ENCODE results near the gene FBXO31. TPM values are rescaled to one million over a fixed set of nuclear protein-coding genes. Genes with fewer than 3 reads are reported as not detected.

FBXO31 gene
- total and polyA plus RNA-seq, 2 of the 13 experiments (the other 11 are each of a cell fraction or from before 2014, with no cell fraction given), result 92.4 to 101 TPM

- TF ChIP-seq RERE (CRISPR knock-in tag; IDR thresholded peaks at IDR 0.05; ENCODE audit: low read depth) (no peak), PITX1 (CRISPR knock-in tag; IDR thresholded peaks at IDR 0.05) (no peak), TFDP1 (CRISPR knock-in tag; IDR thresholded peaks at IDR 0.05; ENCODE audit: borderline replicate concordance) (no peak), ZBTB4 (CRISPR knock-in tag; IDR thresholded peaks at IDR 0.05; ENCODE audit: borderline replicate concordance) (peak; percentile 47; the same call in 1 of the 2 replicates), ATM (IDR thresholded peaks at IDR 0.05; ENCODE audit: borderline replicate concordance) (no peak), TARDBP (CRISPR knock-in tag; IDR thresholded peaks at IDR 0.05) (no peak), ZNF703 (CRISPR knock-in tag; IDR thresholded peaks at IDR 0.05; ENCODE audit: borderline replicate concordance) (peak; percentile 53; the same call in 1 of the 2 replicates), ZNF879 (CRISPR knock-in tag; IDR thresholded peaks at IDR 0.05) (no peak), ZFP62 (CRISPR knock-in tag; IDR thresholded peaks at IDR 0.05) (no peak), ATRX (CRISPR knock-in tag; IDR thresholded peaks at IDR 0.05; ENCODE audit: borderline replicate concordance) (no peak), ASH2L (IDR thresholded peaks at IDR 0.05; ENCODE audit: insufficient read length, low read depth, low read length) (no peak), SNAPC5 (CRISPR knock-in tag; IDR thresholded peaks at IDR 0.05; ENCODE audit: borderline replicate concordance) (no peak), ATF4 (CRISPR knock-in tag; IDR thresholded peaks at IDR 0.05) (no peak), DZIP1 (CRISPR knock-in tag; IDR thresholded peaks at IDR 0.05) (0 out of 2 replicates have a peak, but pooled peaks have one; percentile 62), RORA (CRISPR knock-in tag; IDR thresholded peaks at IDR 0.05) (no peak)
These were observed 30.8 kb downstream of the FBXO31 start (continued) for GRCh38 chr16:87352818-87353217.

Data from HepG2 (cell line).